ENCODE measurements around the gene PDIA5.

Gene PDIA5

DNA sequence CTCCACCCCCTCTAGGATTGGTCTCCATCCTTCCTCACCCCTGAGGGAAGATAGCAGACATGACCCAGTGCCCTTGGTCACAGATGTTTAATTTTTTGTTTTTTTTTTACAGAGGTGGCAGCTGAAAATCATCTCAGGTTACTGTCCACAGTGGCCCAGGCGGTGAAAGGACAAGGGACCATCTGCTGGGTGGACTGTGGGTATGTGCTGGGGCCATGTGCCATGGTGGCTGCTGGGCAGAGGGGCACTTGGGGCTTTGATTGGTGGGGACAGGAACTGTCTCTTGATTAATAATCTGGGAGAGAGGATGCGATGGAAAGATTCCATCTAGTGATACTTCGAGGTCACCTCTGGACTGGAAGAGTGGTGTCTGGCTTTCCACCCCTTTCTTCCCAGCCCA lies 25.4 kb downstream of the PDIA5 start:
- TF ChIP-seq CTCF (IDR thresholded peaks at IDR 0.05; ENCODE audit: low read depth, low read length, missing control alignments) = no peak
- DNase-seq (ENCODE audit: low read depth) = no peak
- no peak overlapping the region for H3K4me3 ChIP-seq (ENCODE audit: low read depth, low read length)
- in situ Hi-C loops (cut with HindIII; ENCODE audit: low sequenced_read_pairs) = no loop called here

DNA sequence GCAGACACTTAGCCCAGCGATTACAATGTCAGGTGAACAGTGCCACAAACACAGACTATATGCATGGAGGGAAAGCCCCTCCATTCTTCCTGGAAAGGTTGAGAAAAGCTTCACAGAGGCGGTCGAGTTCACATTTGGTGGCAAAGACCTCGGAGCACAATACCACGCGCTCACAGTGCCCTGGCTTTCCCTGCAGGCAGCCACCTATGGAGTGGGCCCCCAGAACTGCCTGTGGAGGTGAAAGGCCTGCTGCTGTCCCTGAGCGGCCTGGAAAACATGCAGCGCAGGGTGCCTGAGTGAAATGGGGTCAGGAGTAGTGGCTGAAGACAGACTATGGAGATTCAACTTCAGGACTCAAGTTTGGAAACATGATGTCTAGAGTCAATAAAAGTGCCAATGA lies 26.9 kb downstream of the PDIA5 start:
- DNase-seq (ENCODE audit: low read depth) = no peak
- H3K4me3 ChIP-seq (ENCODE audit: low read depth, low read length) = no peak overlapping the region
- TF ChIP-seq CTCF (IDR thresholded peaks at IDR 0.05; ENCODE audit: low read depth, low read length, missing control alignments) = no peak
- in situ Hi-C loops (cut with HindIII; ENCODE audit: low sequenced_read_pairs) = no loop called here

DNA sequence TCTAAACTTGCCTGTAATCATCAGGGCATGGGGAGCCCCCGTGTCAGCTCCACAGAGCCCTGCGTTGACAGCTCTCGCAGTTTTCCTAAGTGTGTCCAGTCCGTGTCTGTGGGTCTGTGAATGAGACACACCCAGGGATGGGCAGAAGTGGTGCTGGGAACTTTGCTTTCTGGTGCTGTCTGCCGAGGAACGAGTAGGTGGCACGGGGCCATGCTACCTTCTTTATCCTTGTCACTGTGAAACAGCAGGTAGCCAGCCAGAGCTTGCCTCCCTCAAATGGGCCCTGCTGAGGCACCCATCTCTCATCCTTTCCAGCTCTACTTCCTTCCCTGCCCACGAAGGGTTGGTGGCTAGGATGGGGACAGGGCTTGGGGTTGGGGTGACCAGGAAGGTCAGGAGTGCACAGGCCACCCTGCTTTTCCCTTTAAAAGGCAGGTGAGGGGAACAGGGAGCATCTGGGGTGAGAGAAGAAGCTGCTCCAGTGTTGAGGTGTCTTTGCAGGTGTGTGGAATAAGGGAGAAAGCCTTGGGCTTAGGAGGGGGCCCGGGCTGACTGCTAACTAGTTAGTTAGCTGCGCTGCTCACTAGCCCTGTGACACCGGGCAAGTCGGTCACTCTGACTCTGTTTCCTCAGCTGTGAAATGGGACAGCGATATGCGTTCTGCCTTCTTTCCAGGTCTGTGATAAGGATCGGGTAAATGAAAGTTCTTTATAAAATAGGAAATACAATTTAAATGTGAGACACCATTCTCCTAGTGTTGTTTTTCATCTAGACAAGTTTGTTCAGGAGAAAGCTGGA lies 27.9 kb downstream of the PDIA5 start:
- TF ChIP-seq CTCF (IDR thresholded peaks at IDR 0.05; ENCODE audit: low read depth, low read length, missing control alignments) = no peak
- no peak for DNase-seq (ENCODE audit: low read depth)
- in situ Hi-C loops (cut with HindIII; ENCODE audit: low sequenced_read_pairs) = no loop called here
- H3K4me3 ChIP-seq (ENCODE audit: low read depth, low read length) = no peak overlapping the region

- DNase-seq (ENCODE audit: low read depth) = no peak
- TF ChIP-seq CTCF (IDR thresholded peaks at IDR 0.05; ENCODE audit: low read depth, low read length, missing control alignments) = no peak
- in situ Hi-C loops (cut with HindIII; ENCODE audit: low sequenced_read_pairs) = no loop called here
- H3K4me3 ChIP-seq (ENCODE audit: low read depth, low read length) = no peak overlapping the region
Observed at GRCh38 chr3:123096126-123096525, 29.3 kb downstream of the PDIA5 start.

DNA sequence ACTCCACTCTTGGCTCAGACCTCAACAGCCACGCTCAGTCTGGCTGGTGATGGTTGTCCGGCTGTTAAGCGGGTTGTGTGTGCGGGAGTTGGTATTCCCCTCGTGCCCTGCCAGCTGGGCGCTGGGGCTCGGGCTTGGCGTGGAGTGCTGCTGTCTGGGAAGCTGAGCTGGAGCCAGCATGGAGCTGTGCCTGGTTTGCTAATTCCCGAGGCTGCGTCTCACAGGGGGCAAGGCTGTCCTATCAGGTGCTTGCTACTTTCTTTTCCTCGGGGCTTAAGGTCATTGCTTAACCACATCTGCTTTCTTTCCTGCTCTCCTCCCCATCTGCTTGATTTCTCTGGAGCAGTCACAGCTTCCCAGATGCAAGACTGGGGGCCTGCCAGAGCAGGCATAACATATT lies 29.9 kb downstream of the PDIA5 start:
- DNase-seq (ENCODE audit: low read depth) = no peak
- TF ChIP-seq CTCF (IDR thresholded peaks at IDR 0.05; ENCODE audit: low read depth, low read length, missing control alignments) = no peak
- in situ Hi-C loops (cut with HindIII; ENCODE audit: low sequenced_read_pairs) = no loop called here
- H3K4me3 ChIP-seq (ENCODE audit: low read depth, low read length) = no peak overlapping the region

GRCh38 chr3:123098426-123099330 lies 31.9 kb downstream of the PDIA5 start:
- no peak overlapping the region for H3K4me3 ChIP-seq (ENCODE audit: low read depth, low read length)
- no peak for DNase-seq (ENCODE audit: low read depth)
- in situ Hi-C loops (cut with HindIII; ENCODE audit: low sequenced_read_pairs) = no loop called here
- TF ChIP-seq CTCF (IDR thresholded peaks at IDR 0.05; ENCODE audit: low read depth, low read length, missing control alignments) = no peak

Data from astrocyte of the cerebellum (primary cell).